HG02571 (cell line): ENCODE results near the gene RASGRF2.

Experiments used
- ATAC-seq: cut with Tn5 transposase; IDR thresholded peaks from one replicate; pipeline ENCODE4 v1.9.1; 2021; ENCODE audit warnings: mild to moderate bottlenecking, moderate library complexity; ENCODE audit not compliant: unreplicated experiment

RASGRF2 gene

GRCh38 chr5:80977764-80978163 is 17.6 kb downstream of the RASGRF2 start:
- no peak for ATAC-seq

GRCh38 chr5:80978772-80979317 is 18.7 kb downstream of the RASGRF2 start:
- ATAC-seq, result no peak

GRCh38 chr5:80982093-80982492 is 21.9 kb downstream of the RASGRF2 start:
- ATAC-seq, result no peak

- ATAC-seq, result no peak
Observed at GRCh38 chr5:80985600-80986228, 25.6 kb downstream of the RASGRF2 start.

DNA sequence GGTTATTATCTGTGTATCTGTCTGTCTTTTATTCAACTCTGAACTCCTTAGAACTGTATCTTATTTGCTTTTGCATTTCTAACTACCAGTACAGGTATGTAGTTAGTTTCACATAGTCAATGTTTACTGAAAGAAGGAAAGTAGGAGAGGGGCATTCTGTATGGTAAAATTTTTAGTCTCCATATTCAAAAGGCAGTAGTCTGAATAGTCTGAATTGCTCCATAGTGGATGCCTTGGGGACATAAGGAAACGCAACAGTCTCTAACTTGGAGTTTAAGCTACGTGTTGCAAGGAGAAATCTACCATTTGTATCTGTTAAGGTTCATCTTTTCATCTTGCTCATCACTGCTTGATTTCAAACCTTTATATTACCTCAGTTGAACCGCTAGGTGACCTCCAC is 26.2 kb downstream of the RASGRF2 start:
- ATAC-seq, result no peak

- no peak for ATAC-seq
Observed at GRCh38 chr5:80987078-80987766, 27.1 kb downstream of the RASGRF2 start.

DNA sequence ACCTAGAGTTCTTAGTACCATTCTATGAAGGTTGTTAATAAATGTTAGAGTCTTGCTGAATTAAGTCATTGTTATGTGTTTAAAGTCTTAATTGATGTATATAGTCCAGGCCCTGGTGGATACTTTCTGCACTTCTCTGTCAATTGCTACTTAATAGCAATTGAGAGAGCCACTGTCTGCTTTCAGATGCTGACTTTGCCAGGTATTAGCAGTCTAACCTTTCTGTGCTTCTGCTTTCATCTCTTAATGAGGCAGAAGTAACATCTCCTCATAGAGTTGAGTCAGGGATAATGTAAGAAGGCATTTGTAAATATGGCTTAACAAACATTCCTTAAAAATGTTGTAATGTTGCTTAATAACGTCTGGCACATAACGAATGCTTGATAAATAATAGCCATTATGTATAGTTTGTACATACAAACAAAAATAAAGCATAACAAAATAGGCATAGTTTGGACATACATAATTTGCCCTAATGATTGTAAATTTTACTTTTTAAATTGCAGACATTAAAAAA is 28.3 kb downstream of the RASGRF2 start:
- no peak for ATAC-seq

DNA sequence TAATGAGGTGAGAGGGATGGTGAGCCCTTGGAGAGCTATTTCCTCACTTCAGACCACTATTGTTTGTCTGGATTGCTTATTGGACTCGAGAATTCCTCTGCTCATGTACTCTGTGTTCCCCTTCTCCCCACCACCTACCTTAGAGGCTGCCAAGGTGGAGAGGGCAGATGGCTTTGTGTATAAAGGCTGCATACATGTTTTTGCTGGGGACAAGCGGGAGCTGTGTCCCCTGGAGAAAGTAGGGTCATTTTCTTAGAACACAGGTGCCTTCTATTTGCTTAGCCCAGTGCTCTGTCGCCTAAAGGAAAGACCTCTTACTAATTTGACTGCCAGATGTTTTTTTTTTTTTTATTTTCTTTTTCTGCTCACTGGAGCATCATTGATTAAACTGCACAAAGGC is 29.7 kb downstream of the RASGRF2 start:
- ATAC-seq, result no peak

GRCh38 chr5:80990527-80990926 is 30.4 kb downstream of the RASGRF2 start:
- no peak for ATAC-seq

DNA sequence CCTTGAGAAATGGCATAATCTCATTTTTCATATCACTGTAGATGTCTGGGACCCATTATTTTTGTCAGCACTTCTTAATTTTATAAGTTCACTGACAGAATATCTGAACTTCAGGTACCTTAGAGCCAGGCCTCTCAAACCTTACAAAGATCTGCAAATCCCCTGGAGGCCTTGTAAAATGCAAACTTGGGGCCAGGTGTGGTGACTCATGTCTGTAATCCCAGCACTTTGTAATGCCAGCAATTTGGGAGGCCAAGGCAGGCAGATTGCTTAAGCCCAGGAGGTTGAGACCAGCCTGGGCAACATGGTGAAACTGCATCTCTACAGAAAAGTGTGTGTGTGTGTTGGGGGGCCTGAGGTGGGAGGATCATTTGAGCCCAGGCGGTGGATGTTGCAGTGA is 30.8 kb downstream of the RASGRF2 start:
- ATAC-seq, result no peak

- ATAC-seq, result no peak
Observed at GRCh38 chr5:80995908-80996307, 35.7 kb downstream of the RASGRF2 start.

DNA sequence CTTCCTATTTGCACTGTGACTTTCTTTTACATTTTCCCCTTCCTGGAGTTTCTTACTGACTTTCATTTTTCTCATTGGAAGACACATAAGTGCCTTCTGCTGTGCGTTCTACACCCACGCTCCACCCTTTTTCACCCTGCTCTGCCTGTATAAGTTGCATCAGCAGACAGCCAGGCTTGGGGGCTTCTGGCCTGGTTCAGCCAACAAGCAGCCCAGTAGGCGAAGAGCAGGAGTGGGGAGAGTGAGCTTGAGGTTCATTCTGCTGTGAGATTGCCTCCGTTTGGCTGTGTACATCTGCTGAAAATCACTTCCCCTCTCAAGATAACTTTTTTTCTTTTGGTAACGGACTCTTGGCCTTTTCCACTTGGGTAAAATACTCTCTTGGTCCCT is 38.4 kb downstream of the RASGRF2 start:
- ATAC-seq, result no peak

GRCh38 chr5:81003811-81004386 is 43.7 kb downstream of the RASGRF2 start:
- no peak for ATAC-seq

DNA sequence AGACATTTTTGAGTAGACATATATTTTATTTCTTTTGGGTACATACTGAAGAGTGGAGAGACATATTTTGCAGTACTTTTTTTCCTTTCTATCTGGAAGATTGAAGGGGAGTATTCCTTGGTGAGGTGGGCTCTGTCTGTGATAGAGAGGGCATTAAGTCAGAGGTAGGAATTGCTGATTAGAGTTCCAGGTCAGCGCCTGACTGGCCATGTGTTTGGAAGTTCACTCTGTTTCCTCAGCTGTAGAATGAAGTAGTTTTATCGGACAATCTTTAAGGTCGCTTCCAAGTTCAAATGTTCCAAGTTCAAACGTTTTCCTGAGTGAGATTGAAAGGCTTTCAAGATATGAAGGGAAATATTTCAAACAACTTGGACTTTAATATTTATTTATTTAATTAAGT is 45.5 kb downstream of the RASGRF2 start:
- ATAC-seq, result no peak

- ATAC-seq, result no peak
Observed at GRCh38 chr5:81006231-81006630, 46.1 kb downstream of the RASGRF2 start.

DNA sequence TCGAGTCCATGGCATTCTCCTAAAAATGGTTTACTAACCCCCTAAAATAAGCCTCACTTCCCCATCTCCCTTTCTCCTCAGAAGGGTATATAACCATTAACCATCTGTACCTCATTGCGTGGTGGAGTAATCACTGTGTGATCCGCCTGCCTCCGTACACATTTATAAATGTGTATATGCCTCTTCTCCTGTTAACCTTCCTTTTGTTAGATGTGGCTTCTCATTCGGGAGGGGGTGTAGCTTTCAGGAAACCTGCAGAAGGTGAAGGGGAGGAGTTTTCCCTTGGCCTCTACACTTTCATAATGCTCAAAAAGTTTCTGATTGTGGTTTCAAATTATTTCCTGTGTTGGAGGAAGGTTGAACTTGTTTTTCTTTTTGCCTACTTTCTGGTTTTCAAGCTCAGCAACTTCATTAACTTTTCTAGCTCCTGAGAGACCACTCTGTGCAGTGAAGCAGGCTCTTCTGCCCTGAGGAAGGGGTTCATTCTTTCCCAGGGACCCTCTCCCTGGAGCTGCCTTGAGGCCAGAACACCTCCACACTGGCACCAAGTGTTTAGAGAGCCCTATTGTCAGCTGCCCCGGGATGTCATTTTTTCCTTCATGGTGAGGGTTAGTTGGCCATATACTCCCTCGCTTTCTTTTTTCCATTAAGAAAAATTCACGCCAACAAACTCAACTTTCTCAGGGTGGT is 46.9 kb downstream of the RASGRF2 start:
- no peak for ATAC-seq

GRCh38 chr5:81007637-81008027 is 47.5 kb downstream of the RASGRF2 start:
- ATAC-seq, result no peak

- ATAC-seq, result no peak
Observed at GRCh38 chr5:81010336-81011169, 50.4 kb downstream of the RASGRF2 start.

GRCh38 chr5:81014348-81014747 is 54.2 kb downstream of the RASGRF2 start:
- ATAC-seq, result no peak

GRCh38 chr5:81016116-81016515 is 56.0 kb downstream of the RASGRF2 start:
- no peak for ATAC-seq
